Inferior parietal cortex (tissue), 1 donor: ENCODE measurements around the gene NOX5.
"Not testable (repeated sequence)": the region's sequence is repeated elsewhere in the genome, so short reads cannot be mapped to it uniquely, and the experiment has no call there.

Experiments used
- DNase-seq: peaks from one replicate; pipeline ENCODE4 v3.0.0-alpha.2; 2016; ENCODE audit errors: extremely low spot score

The NOX5 gene

GRCh38 chr15:69058830-69059556, 44.5 kb downstream of the NOX5 start:
- peak; percentile 98 for DNase-seq

DNA sequence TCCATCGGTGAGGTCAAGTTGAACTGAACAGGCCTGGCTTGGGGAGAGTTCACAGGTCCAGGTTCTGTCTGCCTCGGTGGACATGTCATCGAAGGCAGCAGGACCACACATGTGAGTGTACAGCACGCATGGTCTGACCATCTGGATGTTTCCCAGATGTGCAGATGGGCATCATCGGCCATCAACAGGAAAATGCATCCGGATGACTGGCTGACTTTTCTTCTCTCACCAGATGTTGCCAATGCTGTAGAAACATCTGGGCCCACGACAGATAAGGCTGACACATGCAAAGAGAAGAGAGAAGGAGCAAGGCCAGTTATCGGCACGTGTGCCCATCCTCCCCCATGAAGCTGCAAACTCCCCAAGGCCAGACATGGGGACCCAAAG, 45.1 kb downstream of the NOX5 start:
- DNase-seq, result no peak

DNA sequence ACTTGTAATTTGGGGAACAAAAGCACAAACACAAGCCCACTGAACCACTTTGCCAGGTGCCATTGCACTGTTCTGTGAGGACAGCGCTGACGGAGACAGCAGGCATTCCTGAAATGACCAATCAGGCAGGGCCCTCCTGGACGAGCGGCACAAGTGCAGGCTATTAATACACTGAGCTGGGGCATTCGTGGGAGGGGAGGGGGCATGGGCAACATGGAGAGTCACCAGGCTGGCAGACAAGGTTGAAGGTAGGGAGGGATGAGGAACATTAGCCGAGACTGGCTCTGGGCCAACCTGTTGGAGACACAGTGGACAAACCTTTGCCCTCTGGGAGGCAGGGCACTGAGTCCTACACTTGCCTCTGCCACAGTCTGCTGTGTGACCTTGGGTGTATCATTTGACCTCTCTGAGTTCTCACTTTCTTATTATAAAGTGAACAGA, 45.6 kb downstream of the NOX5 start:
- DNase-seq, result no peak

- no peak for DNase-seq
Observed at GRCh38 chr15:69060744-69061143, 46.2 kb downstream of the NOX5 start.

GRCh38 chr15:69061414-69061842, 46.9 kb downstream of the NOX5 start:
- DNase-seq, result no peak

- DNase-seq, result no peak
Observed at GRCh38 chr15:69064649-69065048, 50.2 kb downstream of the NOX5 start.

DNA sequence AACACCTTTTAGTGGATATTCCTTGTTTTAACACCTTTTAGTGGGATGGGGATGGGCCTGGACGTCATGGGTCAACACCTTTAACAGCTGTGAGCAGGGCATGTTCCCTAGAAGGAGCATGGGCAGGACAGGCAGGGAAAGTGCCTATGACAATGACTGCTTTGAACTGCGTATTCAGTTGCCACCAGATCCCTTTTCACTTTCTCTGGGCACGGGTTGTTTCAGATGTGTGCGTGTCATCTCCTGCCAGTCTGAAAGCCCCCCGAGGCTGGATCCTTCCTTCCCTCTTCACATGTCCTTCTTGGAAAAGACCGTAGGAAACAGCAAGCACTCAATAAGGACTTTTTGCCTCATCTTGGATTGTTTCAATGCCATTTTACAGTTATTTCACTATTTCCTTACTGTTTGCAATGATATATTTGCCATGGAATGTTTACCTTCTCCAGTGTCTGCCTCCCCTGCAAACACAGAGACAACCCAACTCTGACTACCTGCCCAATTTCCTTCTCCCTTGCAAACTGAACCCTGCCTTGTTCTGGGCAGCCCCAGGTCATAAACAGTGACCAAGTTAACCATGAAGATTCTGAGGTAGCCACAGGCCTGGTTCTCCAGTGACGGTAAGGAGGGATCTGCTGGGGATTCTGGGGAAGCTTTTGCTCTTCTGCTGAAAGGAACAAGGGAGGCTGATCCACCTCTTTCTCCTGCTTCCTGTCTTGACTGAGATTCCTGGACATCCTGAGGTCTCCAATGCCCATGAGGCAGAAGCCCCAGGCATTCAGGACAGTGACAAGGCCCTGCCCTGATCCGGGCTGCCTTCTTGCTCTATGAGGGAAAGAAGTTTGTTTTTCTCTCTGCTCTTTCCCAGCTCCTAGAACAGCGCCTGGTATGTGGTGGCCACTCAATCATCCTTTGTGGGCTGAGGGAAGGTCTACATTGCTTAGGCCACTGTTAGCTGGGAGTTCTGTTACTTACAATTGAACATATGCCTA, 51.8 kb downstream of the NOX5 start:
- no peak for DNase-seq

GRCh38 chr15:69067296-69067695, 52.8 kb downstream of the NOX5 start:
- DNase-seq, result no peak

DNA sequence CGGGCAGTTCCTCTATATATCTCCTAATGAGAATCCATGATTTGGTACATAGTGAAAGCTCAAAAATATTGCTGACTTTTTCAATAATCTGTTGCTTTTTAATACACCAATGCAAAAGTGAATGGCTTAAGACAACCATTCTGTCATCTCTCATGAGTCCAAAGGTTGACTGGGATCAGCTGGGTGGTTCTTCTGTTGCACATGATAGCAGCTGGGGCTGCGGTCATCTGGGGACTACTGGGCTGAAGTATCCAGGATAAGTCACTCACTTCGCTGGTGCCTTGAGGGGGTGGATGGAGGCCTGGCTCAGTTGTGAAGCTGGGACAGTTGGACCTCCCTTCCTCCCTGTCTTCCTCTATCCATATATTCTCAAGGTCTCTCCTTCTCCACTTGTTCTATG, 53.7 kb downstream of the NOX5 start:
- DNase-seq, result no peak

GRCh38 chr15:69069290-69069689, 54.8 kb downstream of the NOX5 start:
- DNase-seq, result not testable (repeated sequence)

DNA sequence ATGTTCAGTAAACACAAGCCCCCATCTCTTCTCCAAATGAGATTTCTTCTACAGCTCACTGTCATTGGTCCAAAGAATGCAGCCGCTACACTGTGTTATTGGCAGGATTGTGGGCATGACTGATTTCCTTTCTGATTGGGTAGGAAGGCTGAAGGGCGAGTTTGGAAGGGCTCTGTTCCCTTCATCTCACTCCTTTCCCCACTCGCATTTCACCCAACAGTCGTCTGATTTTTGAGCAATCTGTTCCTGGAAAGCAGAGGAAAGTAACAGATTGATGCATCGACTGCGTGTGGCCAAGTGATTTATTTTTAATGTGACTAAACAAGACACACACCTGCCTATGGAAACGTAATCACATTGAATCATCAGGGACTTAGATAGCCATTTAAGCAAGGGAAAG, 55.5 kb downstream of the NOX5 start:
- DNase-seq, result no peak

DNA sequence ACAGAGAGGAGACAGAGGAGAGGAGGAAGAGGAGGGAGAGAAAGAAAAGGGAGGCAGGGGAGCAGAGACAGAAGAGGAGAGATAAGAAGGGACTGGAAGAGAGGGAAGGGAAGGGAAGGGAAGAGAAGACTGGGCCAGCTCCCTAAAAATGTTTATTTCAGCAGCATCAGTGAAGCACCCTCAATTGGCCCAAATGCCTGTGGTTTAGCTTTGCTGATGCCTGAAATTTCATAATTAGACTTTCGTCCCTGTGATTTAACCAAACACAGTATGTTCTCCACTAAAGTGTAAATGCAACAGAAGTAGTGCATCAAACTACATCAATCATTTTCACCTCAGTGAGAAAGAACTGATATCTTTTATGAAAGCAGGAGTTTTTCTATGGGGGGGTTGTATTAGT, 55.9 kb downstream of the NOX5 start:
- DNase-seq, result no peak

DNA sequence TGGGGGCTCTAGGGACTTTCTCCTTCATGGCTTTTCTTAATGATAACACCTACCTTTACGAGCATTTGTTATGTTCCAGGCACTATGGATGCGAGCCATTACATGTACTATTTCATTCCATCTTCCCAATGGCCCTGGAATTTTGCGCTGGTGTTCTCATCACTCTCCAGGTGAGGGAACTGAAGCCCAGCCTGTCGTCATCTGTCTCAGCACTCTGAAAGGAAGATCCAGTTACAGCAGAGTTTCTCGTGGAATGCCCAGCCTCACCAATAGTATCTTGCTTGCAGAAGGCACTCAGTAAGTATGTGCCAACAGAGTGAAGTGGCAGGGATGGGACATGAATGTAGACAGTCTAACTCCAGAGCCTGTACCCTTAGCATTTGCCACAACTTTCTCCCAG, 56.8 kb downstream of the NOX5 start:
- DNase-seq, result no peak

- DNase-seq, result no peak
Observed at GRCh38 chr15:69072906-69073305, 58.4 kb downstream of the NOX5 start.

GRCh38 chr15:69074001-69074842, 59.7 kb downstream of the NOX5 start:
- DNase-seq, result peak; percentile 11

DNA sequence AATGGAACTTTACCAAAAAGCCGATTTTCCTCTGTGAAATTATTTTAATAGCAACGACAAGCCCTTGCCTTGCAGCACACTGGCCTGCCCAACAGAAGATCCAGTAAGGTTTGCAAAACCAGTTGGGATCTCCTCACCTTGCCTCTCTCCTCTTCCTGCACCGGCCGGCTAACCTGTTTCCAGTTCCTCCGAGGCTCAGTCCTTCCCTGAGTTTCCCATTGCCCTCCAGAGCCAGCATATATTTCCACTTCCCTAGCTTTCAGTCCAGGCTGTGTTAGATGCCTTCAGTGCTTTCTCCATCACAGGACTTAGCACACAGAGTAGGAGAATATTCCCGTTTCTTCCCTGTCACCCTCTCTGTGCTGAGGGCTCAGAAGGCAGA, 60.3 kb downstream of the NOX5 start:
- no peak for DNase-seq

GRCh38 chr15:69075440-69075839, 60.9 kb downstream of the NOX5 start:
- no peak for DNase-seq

- DNase-seq, result no peak
Observed at GRCh38 chr15:69076756-69077155, 62.3 kb downstream of the NOX5 start.

DNA sequence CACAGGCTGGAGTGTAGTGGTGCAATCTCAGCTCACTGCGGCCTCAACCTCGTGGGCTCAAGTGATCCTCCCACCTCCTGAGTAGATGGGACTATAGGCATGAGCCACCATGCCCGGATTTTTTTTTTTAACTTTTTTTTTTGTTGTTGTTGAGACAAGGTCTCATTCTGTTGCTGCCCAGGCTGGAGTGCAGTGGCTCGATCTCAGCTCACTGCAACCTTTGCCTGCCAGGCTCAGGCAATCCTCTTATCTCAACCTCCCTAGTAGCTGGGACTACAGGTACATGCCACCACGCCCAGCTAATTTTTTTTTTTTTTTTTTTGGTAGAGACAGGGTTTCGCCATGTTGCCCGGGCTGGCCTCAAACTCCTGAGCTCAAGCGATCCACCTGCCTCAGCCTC, 64.1 kb downstream of the NOX5 start:
- no peak for DNase-seq

GRCh38 chr15:69080295-69081248, 66.1 kb downstream of the NOX5 start:
- DNase-seq, result no peak
